Motor neuron (in vitro differentiated cells): Measurements from ENCODE around the gene NR6A1. TPM values are rescaled to one million over a fixed set of nuclear protein-coding genes. Genes with fewer than 3 reads are reported as not detected.
"Not testable (repeated sequence)": the region's sequence is repeated elsewhere in the genome, so short reads cannot be mapped to it uniquely, and the experiment has no call there.

ENCODE experiments used
- ATAC-seq, 8 experiments: fragments of 200-7000 bp; cut with Tn5 transposase; replicated peaks in 6 of 8; 2 replicates each; pipeline ENCODE4 v1.8.0; 2021; ENCODE audit warnings: mild to moderate bottlenecking in 8 of 8, moderate library complexity in 8 of 8
- H3K27ac ChIP-seq, 2 donors: fragments of 250-450 bp; sonication (Bioruptor Pico); 2 replicates each; pipeline ENCODE4 v1.9.0; 2021; ENCODE audit warnings: antibody characterized with exemption in 2 of 2, mild to moderate bottlenecking in 2 of 2, moderate library complexity in 1 of 2
- H3K4me1 ChIP-seq, 2 donors: fragments of 250-450 bp; sonication (Bioruptor Pico); replicated peaks in 1 of 2; 2 replicates each; pipeline ENCODE4 v1.6.1; 2021; ENCODE audit warnings: antibody characterized with exemption in 2 of 2, mild to moderate bottlenecking in 2 of 2, moderate library complexity in 1 of 2
- H3K4me3 ChIP-seq, 5 donors: fragments of 250-450 bp; sonication (Bioruptor Pico); 2 replicates each; pipeline ENCODE4 v1.9.0; 2021; ENCODE audit warnings: antibody characterized with exemption in 5 of 5, mild to moderate bottlenecking in 5 of 5, moderate library complexity in 4 of 5
- WGBS, 10 experiments: fragments of 450-650 bp; shearing (Covaris generic); methylation state at CpG; one replicate each; pipeline ENCODE4 v1.0.0; 2022; 5-methylcytosine and 5-hydroxymethylcytosine counted together
- in situ Hi-C, 9 experiments: fragments of 400-800 bp; cut with MboI; loops; one replicate each; pipeline ENCODE4 v1.15.0; 2021; ENCODE audit warnings: low sequenced_read_pairs in 9 of 9, low pct_unique_long_range_greater_than_20kb in 2 of 9; ENCODE audit not compliant: unreplicated experiment in 9 of 9
- total RNA-seq, 8 experiments: library from RNA; unstranded; fragments of 300-600 nt; gene quantifications; 2 replicates each; pipeline versions ENCODE4 v1.2.3 to v1.2.4, GENCODE V29; 2022

The NR6A1 gene
- total RNA-seq, 8 experiments from 2014 or later, result 0.46 to 29.0 (median 3.7) TPM

DNA sequence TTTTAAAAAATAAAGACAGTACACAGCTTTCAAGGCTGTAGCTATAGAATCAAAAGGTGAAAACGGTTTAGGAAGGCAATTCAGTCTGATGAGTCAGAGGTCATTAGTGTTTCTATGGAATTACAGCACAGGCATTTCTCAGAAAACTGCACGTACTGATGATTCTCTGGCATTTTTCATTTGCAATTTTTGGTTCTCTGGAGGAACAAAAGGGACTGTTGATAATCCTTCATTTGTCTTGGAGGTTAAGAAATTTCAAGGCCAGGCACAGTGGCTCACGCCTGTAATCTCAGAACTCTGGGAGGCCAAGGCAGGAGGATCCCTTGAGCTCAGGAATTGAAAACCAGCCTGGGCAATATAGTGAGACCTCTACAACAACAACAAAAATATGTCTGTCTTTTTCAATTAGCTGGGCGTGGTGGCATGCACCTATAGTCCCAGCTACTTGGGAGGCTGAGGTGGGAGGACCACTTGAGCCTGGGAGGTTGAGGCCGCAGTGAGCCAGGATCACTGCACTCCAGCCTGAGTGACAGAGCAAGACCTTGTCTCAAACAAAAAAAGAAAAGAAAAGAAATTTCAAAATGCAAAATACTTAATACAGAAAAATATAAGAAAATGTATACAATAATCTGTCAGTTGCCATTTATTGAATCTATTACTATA is 27.3 kb downstream of the NR6A1 start:
- peak overlapping the region in 1 of 2 donors; percentile 18 for H3K27ac ChIP-seq
- in situ Hi-C loops, result no loop called here

DNA sequence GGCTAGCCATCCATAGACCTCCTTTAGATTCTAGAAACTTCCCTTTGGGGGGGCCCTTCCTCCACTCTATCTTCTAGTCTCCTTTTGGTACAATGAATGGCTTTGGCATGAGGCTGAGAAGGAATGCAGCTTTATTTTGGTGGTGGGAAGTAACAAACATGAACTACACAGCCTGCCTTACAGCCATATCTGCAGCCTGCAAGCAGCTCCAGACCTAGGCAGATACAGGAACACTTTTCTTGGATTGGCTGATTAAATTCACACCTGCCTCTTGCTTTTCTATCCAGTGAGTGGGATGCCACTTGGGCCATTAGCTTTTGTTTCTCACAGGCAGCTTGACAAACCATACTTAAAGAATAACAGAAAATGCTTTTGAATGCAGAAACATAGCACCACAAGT is 28.2 kb downstream of the NR6A1 start:
- H3K27ac ChIP-seq, result no peak overlapping the region
- in situ Hi-C loops, result no loop called here
- no peak overlapping the region for H3K4me3 ChIP-seq
- peaks cover 14 to 19% of the 10 kb centered on the region in 2 donors for H3K4me1 ChIP-seq
- ATAC-seq, result peak in 2 of 8 experiments; percentile 6 to 15

More for the DNA sequence above, 27.3 kb downstream of the NR6A1 start:
- WGBS, 10 experiments, result 33 to 100% (median 51%) methylated on average over 1 to 5 of the region's 5 CpGs
- ATAC-seq, result peak in 5 of 8 experiments; percentile 58 to 69 (median 64)
- Histone ChIP-seq H3K4me3 (no peak overlapping the region), H3K4me1 (peaks cover 14 to 19% of the 10 kb centered on the region in 2 donors)

- H3K27ac ChIP-seq, result no peak overlapping the region
Observed at GRCh38 chr9:124741662-124742061, 29.4 kb downstream of the NR6A1 start.

GRCh38 chr9:124741149-124741548 is 30.0 kb downstream of the NR6A1 start:
- Histone ChIP-seq H3K4me3 (no peak overlapping the region), H3K4me1 (peaks cover 12 to 14% of the 10 kb centered on the region in 2 donors), H3K27ac (no peak overlapping the region)
- in situ Hi-C loops, result no loop called here
- ATAC-seq, result peak in 2 of 8 experiments; percentile 26 to 36
- 78 to 100% (median 94%) methylated on average over 2 to 4 of the region's 4 CpGs for WGBS, 10 experiments

More at GRCh38 chr9:124741662-124742061, 29.4 kb downstream of the NR6A1 start:
- in situ Hi-C loops, result no loop called here
- no peak overlapping the region for H3K4me3 ChIP-seq
- peaks cover 12 to 14% of the 10 kb centered on the region in 2 donors for H3K4me1 ChIP-seq
- ATAC-seq, result peak in 3 of 8 experiments; percentile 61 to 78 (median 74)
- WGBS, 10 experiments, result 57 to 97% (median 87%) methylated on average over 2 to 4 of the region's 4 CpGs; no CpG with 5 or more reads in 1 of the 10 experiments

GRCh38 chr9:124739360-124739759 is 31.8 kb downstream of the NR6A1 start:
- no peak overlapping the region for H3K27ac ChIP-seq
- WGBS, 10 experiments, result 69 to 100% (median 93%) methylated on average over 1 to 2 of the region's 2 CpGs; no CpG with 5 or more reads in 2 of the 10 experiments
- no peak overlapping the region for H3K4me3 ChIP-seq
- in situ Hi-C loops, result no loop called here
- ATAC-seq, result no peak
- H3K4me1 ChIP-seq, result peaks cover 14 to 22% of the 10 kb centered on the region in 2 donors

- WGBS, 10 experiments, result 67 to 100% (median 95%) methylated on average over 1 to 6 of the region's 7 CpGs; no CpG with 5 or more reads in 1 of the 10 experiments
- H3K27ac ChIP-seq, ATAC-seq, in situ Hi-C loops, H3K4me3 ChIP-seq: not testable (repeated sequence)
- H3K4me1 ChIP-seq, result peaks cover 9 to 13% of the 10 kb centered on the region in 2 donors
Observed at GRCh38 chr9:124738075-124738474, 33.0 kb downstream of the NR6A1 start.

DNA sequence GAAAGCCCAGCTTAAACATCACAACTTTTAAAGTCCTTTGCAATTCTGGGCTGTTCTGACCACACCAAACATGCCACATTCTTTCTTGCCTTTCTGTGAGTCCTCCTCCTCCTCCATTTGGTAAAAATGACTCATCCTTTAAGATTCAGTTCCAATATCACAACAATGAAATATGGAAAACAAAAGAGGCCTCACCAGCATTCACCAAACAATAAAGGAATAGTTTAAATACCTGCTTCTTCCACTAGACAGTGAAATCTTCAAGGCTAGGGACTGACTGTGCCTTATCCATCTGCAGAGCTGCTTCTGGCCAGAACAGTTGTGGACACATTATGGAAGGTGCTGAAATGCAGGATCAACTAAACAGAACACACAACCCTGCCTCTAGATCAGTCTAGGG is 36.0 kb downstream of the NR6A1 start:
- in situ Hi-C loops, result no loop called here
- H3K27ac ChIP-seq, result no peak overlapping the region
- peak in 7 of 8 experiments; percentile 35 to 96 (median 53) for ATAC-seq

GRCh38 chr9:124734741-124735083 is 36.4 kb downstream of the NR6A1 start:
- H3K4me3 ChIP-seq, in situ Hi-C loops, H3K27ac ChIP-seq: not testable (repeated sequence)
- peaks cover 0 to 11% of the 10 kb centered on the region in 2 donors for H3K4me1 ChIP-seq
- WGBS, 10 experiments, result 77 to 100% (median 88%) methylated on average over 1 to 7 of the region's 7 CpGs; no CpG with 5 or more reads in 2 of the 10 experiments
- ATAC-seq, result peak in 1 of 8 experiments; percentile 13

More for the DNA sequence above, 36.0 kb downstream of the NR6A1 start:
- peaks cover 0 to 11% of the 10 kb centered on the region in 2 donors for H3K4me1 ChIP-seq
- no peak overlapping the region for H3K4me3 ChIP-seq

- no peak for ATAC-seq
- 84 to 100% (median 89%) methylated on average over 1 to 12 of the region's 14 CpGs for WGBS, 10 experiments
- Histone ChIP-seq H3K4me1 (peaks cover 0 to 11% of the 10 kb centered on the region in 2 donors), H3K4me3 (no peak overlapping the region), H3K27ac (no peak overlapping the region)
- in situ Hi-C loops, result no loop called here
Observed at GRCh38 chr9:124733964-124734740, 37.0 kb downstream of the NR6A1 start.

- in situ Hi-C loops, result no loop called here
- no peak overlapping the region for H3K4me3 ChIP-seq
- no peak for ATAC-seq
- peaks cover 0 to 11% of the 10 kb centered on the region in 2 donors for H3K4me1 ChIP-seq
- 92 to 100% (median 100%) methylated on average over 1 to 2 of the region's 2 CpGs; no CpG with 5 or more reads in 4 of the 10 experiments for WGBS, 10 experiments
- H3K27ac ChIP-seq, result no peak overlapping the region
Observed at GRCh38 chr9:124730772-124731171, 40.3 kb downstream of the NR6A1 start.

GRCh38 chr9:124726886-124727285 is 44.2 kb downstream of the NR6A1 start:
- in situ Hi-C loops, result no loop called here
- no peak overlapping the region for H3K27ac ChIP-seq
- 60 to 100% (median 85%) methylated on average over 1 of the region's 1 CpG for WGBS, 10 experiments
- peak in 1 of 8 experiments; percentile 27 for ATAC-seq
- H3K4me3 ChIP-seq, result no peak overlapping the region
- H3K4me1 ChIP-seq, result peaks cover 7 to 8% of the 10 kb centered on the region in 2 donors

GRCh38 chr9:124725068-124725452 is 46.1 kb downstream of the NR6A1 start:
- 15 to 100% (median 33%) methylated on average over 1 to 5 of the region's 5 CpGs; no CpG with 5 or more reads in 2 of the 10 experiments for WGBS, 10 experiments
- Histone ChIP-seq H3K27ac (no peak overlapping the region), H3K4me1 (peaks cover 7 to 8% of the 10 kb centered on the region in 2 donors), H3K4me3 (no peak overlapping the region)
- ATAC-seq, result no peak
- in situ Hi-C loops, result no loop called here

DNA sequence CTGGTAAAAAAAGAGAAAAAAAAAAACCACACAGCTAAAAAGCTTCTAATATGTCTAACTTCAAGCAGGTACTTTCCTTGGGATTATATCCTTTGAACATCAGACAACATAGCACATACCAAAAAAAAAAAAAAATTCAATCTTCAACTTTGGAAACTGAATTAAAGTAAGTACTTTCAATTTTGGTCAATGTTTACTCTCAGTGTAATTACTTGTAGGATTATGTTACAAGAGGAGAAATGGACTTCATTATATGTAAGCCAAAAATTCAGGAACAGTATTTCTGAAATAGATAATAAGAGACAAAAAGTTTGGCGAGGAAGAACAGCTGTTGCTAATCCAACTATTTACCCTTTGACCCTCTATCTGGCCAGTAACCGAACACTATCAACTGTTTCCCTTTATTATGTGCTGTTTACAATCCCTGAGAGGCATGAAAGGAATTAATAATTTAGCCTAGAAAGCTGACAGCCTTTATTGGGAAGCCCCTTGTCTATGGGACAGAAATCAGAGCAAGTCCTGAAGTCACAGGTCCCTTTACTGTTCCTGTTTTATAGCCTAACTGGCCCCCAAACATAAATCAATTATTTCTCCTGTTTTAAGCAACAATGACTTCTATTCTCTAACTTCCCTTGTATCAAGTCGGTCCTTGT is 46.6 kb downstream of the NR6A1 start:
- Histone ChIP-seq H3K27ac (no peak overlapping the region), H3K4me1 (peaks cover 7 to 8% of the 10 kb centered on the region in 2 donors), H3K4me3 (no peak overlapping the region)
- in situ Hi-C loops, result loop anchor here in 2 of 9 experiments (25.0 kb wide), 1 partner anchor 112 kb away; no protein-coding TSS in a partner anchor
- no peak for ATAC-seq
- WGBS, 10 experiments, result 0 to 67% (median 36%) methylated on average over 1 to 3 of the region's 3 CpGs
